SU-DHL-6 (cell line): ENCODE results near the gene TMEM131L.

ENCODE experiments used
- H2AFZ ChIP-seq: fragments of 200-600 bp; sonication (generic); 2 replicates; pipeline ENCODE4 v1.6.1; 2014; ENCODE audit warnings: low read depth, mild to moderate bottlenecking, moderate library complexity, mixed read lengths, antibody characterized with exemption, low read length; ENCODE audit not compliant: severe bottlenecking
- H3F3A ChIP-seq: fragments of 200-600 bp; shearing (Covaris generic); 2 replicates; pipeline ENCODE4 v1.6.0; 2016; ENCODE audit warnings: antibody characterized with exemption, mild to moderate bottlenecking; ENCODE audit not compliant: insufficient read depth
- H3K27ac ChIP-seq: fragments of 200-600 bp; sonication (generic); 2 replicates; pipeline ENCODE4 v1.5.1; 2016; ENCODE audit warnings: low read depth, mild to moderate bottlenecking, low read length, moderate library complexity, mixed read lengths
- H3K27me3 ChIP-seq: fragments of 200-600 bp; sonication (generic), shearing (Covaris generic); 2 replicates; pipeline ENCODE4 v1.6.0; 2014; ENCODE audit warnings: mild to moderate bottlenecking, low read length
- H3K36me3 ChIP-seq: fragments of 200-600 bp; sonication (generic); 2 replicates; pipeline ENCODE4 v1.6.1; 2014; ENCODE audit warnings: mild to moderate bottlenecking, low read length, mixed read lengths
- H3K4me2 ChIP-seq: fragments of 300-600, 200-600 bp; shearing (Covaris generic), sonication (generic); 2 replicates; pipeline ENCODE4 v1.6.0; 2014; ENCODE audit warnings: low read length, low read depth, mild to moderate bottlenecking; ENCODE audit not compliant: poor library complexity, severe bottlenecking
- H3K4me3 ChIP-seq: fragments of 200-600 bp; sonication (generic); 2 replicates; pipeline ENCODE4 v1.5.1; 2014; ENCODE audit warnings: antibody characterized with exemption, low read length, mild to moderate bottlenecking, mixed read lengths; ENCODE audit not compliant: insufficient read depth, poor library complexity, severe bottlenecking
- H3K79me2 ChIP-seq: fragments of 200-600 bp; sonication (generic); 2 replicates; pipeline ENCODE4 v1.6.1; 2014; ENCODE audit warnings: mild to moderate bottlenecking, low read length, moderate library complexity; ENCODE audit not compliant: insufficient read depth
- H3K9ac ChIP-seq: fragments of 200-600 bp; sonication (generic); 2 replicates; pipeline ENCODE4 v1.7.0; 2014; ENCODE audit warnings: mild to moderate bottlenecking, low read length
- H3K9me2 ChIP-seq: fragments of 200-600 bp; sonication (generic); replicated peaks from 2 replicates; pipeline ENCODE4 v1.6.1; 2014; ENCODE audit warnings: low read length; ENCODE audit not compliant: insufficient read depth
- H3K9me3 ChIP-seq: fragments of 200-600 bp; sonication (generic); 2 replicates; pipeline ENCODE4 v1.6.1; 2014; ENCODE audit warnings: low read length, mixed read lengths; ENCODE audit not compliant: insufficient read depth
- H4K20me1 ChIP-seq: fragments of 200-600 bp; sonication (generic); 2 replicates; pipeline ENCODE4 v1.6.1; 2014; ENCODE audit warnings: low read depth, mild to moderate bottlenecking, antibody characterized with exemption, low read length, moderate library complexity, mixed read lengths
- EZH2phosphoT487 ChIP-seq: fragments of 200-600 bp; sonication (generic), shearing (Covaris generic); conservative IDR thresholded peaks from 2 replicates; pipeline ENCODE4 v1.6.1; 2018; ENCODE audit warnings: mild to moderate bottlenecking, antibody characterized with exemption, low read length, moderate library complexity, mixed read lengths
- TF ChIP-seq, protein P1 (sequence below): fragments of 200-600 bp; sonication (generic); IDR thresholded peaks from one replicate; pipeline ENCODE4 v1.5.1; 2017; ENCODE audit warnings: antibody characterized with exemption, mild to moderate bottlenecking, low read length, moderate library complexity; ENCODE audit not compliant: insufficient read depth, poor library complexity, severe bottlenecking

TMEM131L gene

GRCh38 chr4:153643406-153644383 lies 177.5 kb downstream of the TMEM131L start:
- no peak overlapping the region for H3K9ac ChIP-seq
- no peaks in the 10 kb centered on the region for H3K27me3 ChIP-seq
- H3K79me2 ChIP-seq = no peaks in the 10 kb centered on the region
- no peaks in the 10 kb centered on the region for H4K20me1 ChIP-seq
- H3K27ac ChIP-seq = peak overlapping the region; percentile 28; the same call in 1 of the 2 replicates
- H3K9me2 ChIP-seq = no peaks in the 10 kb centered on the region
- peak overlapping the region; percentile 45 for H3K4me2 ChIP-seq
- peaks cover 32% of the 10 kb centered on the region for H3F3A ChIP-seq
- H2AFZ ChIP-seq = peak overlapping the region; percentile 61
- H3K36me3 ChIP-seq = no peaks in the 10 kb centered on the region
- no peaks in the 10 kb centered on the region for H3K9me3 ChIP-seq
- TF ChIP-seq, protein P1, sequence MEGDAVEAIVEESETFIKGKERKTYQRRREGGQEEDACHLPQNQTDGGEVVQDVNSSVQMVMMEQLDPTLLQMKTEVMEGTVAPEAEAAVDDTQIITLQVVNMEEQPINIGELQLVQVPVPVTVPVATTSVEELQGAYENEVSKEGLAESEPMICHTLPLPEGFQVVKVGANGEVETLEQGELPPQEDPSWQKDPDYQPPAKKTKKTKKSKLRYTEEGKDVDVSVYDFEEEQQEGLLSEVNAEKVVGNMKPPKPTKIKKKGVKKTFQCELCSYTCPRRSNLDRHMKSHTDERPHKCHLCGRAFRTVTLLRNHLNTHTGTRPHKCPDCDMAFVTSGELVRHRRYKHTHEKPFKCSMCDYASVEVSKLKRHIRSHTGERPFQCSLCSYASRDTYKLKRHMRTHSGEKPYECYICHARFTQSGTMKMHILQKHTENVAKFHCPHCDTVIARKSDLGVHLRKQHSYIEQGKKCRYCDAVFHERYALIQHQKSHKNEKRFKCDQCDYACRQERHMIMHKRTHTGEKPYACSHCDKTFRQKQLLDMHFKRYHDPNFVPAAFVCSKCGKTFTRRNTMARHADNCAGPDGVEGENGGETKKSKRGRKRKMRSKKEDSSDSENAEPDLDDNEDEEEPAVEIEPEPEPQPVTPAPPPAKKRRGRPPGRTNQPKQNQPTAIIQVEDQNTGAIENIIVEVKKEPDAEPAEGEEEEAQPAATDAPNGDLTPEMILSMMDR = peak; percentile 41
- no peak for TF ChIP-seq EZH2phosphoT487
- no peak overlapping the region for H3K4me3 ChIP-seq

DNA sequence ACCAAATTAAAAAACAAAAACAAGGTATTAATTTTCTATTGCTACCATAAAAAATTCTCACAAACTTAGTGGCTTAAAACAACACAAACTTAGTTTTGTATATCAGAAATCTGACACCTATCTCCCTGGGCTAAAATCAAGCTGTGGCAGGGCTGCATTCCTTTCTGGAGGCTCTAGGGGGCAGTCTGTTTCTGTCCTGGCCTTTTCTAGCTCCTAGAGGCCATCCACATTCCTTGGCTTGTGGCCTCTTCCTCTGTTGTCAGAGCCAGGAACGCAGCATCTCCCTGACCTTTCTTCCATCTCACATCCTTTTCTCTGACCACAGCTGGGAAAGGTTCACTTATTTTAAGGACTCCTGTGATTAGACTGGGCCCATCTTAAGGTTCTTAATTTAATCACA lies 179.0 kb downstream of the TMEM131L start:
- Histone ChIP-seq H2AFZ (no peak overlapping the region), H3K9ac (no peak overlapping the region), H3K27me3 (no peaks in the 10 kb centered on the region), H3K36me3 (no peaks in the 10 kb centered on the region), H3K27ac (no peak overlapping the region), H3K79me2 (no peaks in the 10 kb centered on the region), H3K9me2 (no peaks in the 10 kb centered on the region), H3K9me3 (no peaks in the 10 kb centered on the region), H3K4me3 (no peak overlapping the region), H3F3A (peaks cover 23% of the 10 kb centered on the region), H3K4me2 (no peak overlapping the region), H4K20me1 (no peaks in the 10 kb centered on the region)
- no peak for TF ChIP-seq EZH2phosphoT487
- TF ChIP-seq, protein P1 = peak; percentile 53

GRCh38 chr4:153646261-153646660 lies 180.1 kb downstream of the TMEM131L start:
- Histone ChIP-seq H3K27ac (no peak overlapping the region), H2AFZ (no peak overlapping the region), H3K79me2 (no peaks in the 10 kb centered on the region), H4K20me1 (no peaks in the 10 kb centered on the region), H3K4me2 (no peak overlapping the region), H3K9ac (no peak overlapping the region), H3K9me3 (no peaks in the 10 kb centered on the region), H3K36me3 (no peaks in the 10 kb centered on the region), H3F3A (peaks cover 14% of the 10 kb centered on the region; the same call in 1 of the 2 replicates), H3K27me3 (no peaks in the 10 kb centered on the region), H3K9me2 (no peaks in the 10 kb centered on the region), H3K4me3 (no peak overlapping the region)
- TF ChIP-seq, protein P1 = no peak
